Activated effector memory CD4-positive, alpha-beta T cell treated with anti-CD3 and anti-CD28 coated beads, Interleukin-2, amount 50 U/mL, for 16 hours (primary cell): ENCODE measurements around the gene ALG1L2.
"Not testable (repeated sequence)": the region's sequence is repeated elsewhere in the genome, so short reads cannot be mapped to it uniquely, and the experiment has no call there.

Source experiments
- DNase-seq: peaks from one replicate; pipeline ENCODE4 v3.0.0-alpha.2; 2020

Gene ALG1L2

GRCh38 chr3:130081351-130081881, at the start of gene ALG1L2:
Gene ALG1L2, plus strand, starts transcription at chr3:130081831. Its CDS starts 186 bp downstream, at chr3:130082017.
- no peak for DNase-seq

- DNase-seq = not testable (repeated sequence)
These were observed 44.4 kb upstream of the ALG1L2 start for GRCh38 chr3:130037126-130037815.

GRCh38 chr3:130042736-130043135, 38.9 kb upstream of the ALG1L2 start:
- not testable (repeated sequence) for DNase-seq

GRCh38 chr3:130043658-130044057, 38.0 kb upstream of the ALG1L2 start:
- not testable (repeated sequence) for DNase-seq

- no peak for DNase-seq
These were observed 37.3 kb upstream of the ALG1L2 start for GRCh38 chr3:130044370-130044769.

- no peak for DNase-seq
These were observed 32.9 kb upstream of the ALG1L2 start for GRCh38 chr3:130048726-130049125.

GRCh38 chr3:130052366-130052765, 29.3 kb upstream of the ALG1L2 start:
- DNase-seq = not testable (repeated sequence)

GRCh38 chr3:130052965-130053364, 28.7 kb upstream of the ALG1L2 start:
- not testable (repeated sequence) for DNase-seq

- DNase-seq = not testable (repeated sequence)
These were observed 23.9 kb upstream of the ALG1L2 start for GRCh38 chr3:130057536-130058266.

- not testable (repeated sequence) for DNase-seq
These were observed 23.4 kb upstream of the ALG1L2 start for GRCh38 chr3:130058267-130058657.

GRCh38 chr3:130058716-130059115, 22.9 kb upstream of the ALG1L2 start:
- not testable (repeated sequence) for DNase-seq

GRCh38 chr3:130059162-130059561, 22.5 kb upstream of the ALG1L2 start:
- DNase-seq = not testable (repeated sequence)

- DNase-seq = no peak
These were observed 8.0 kb upstream of the ALG1L2 start for GRCh38 chr3:130073582-130073981.

GRCh38 chr3:130077636-130078035, 4.0 kb upstream of the ALG1L2 start:
- no peak for DNase-seq

- not testable (repeated sequence) for DNase-seq
These were observed 1.9 kb downstream of the ALG1L2 start for GRCh38 chr3:130083363-130084090.

- DNase-seq = no peak
These were observed 2.9 kb downstream of the ALG1L2 start for GRCh38 chr3:130084436-130084980.

- DNase-seq = no peak
These were observed 4.2 kb downstream of the ALG1L2 start for GRCh38 chr3:130085881-130086280.

GRCh38 chr3:130086628-130087027, 5.0 kb downstream of the ALG1L2 start:
- not testable (repeated sequence) for DNase-seq

- no peak for DNase-seq
These were observed 6.4 kb downstream of the ALG1L2 start for GRCh38 chr3:130088061-130088460.

- not testable (repeated sequence) for DNase-seq
These were observed 9.1 kb downstream of the ALG1L2 start for GRCh38 chr3:130090681-130091080.

- DNase-seq = no peak
These were observed 10.3 kb downstream of the ALG1L2 start for GRCh38 chr3:130091958-130092357.

GRCh38 chr3:130093741-130094391, 12.2 kb downstream of the ALG1L2 start:
- DNase-seq = peak; percentile 73
